Pulmonary artery endothelial cell (primary cell): ENCODE data around the gene IPO4. TPM values are rescaled to one million over a fixed set of nuclear protein-coding genes. Genes with fewer than 3 reads are reported as not detected.
A peak's percentile ranks its signal among the peaks of the same experiment; 100 is the strongest.

Experiments
- DNase-seq: peaks from one replicate; pipeline ENCODE4 v3.0.0-alpha.2; 2011; ENCODE audit warnings: low read depth, low spot score
- total RNA-seq: library from RNA; depleted of rRNA; stranded (reverse); fragments of >200 nt; gene quantifications from 2 replicates; pipeline ENCODE4 v1.2.3, GENCODE V29; 2014

IPO4 gene
- total RNA-seq, 1 donor from 2014 or later = 58.4 TPM

DNA sequence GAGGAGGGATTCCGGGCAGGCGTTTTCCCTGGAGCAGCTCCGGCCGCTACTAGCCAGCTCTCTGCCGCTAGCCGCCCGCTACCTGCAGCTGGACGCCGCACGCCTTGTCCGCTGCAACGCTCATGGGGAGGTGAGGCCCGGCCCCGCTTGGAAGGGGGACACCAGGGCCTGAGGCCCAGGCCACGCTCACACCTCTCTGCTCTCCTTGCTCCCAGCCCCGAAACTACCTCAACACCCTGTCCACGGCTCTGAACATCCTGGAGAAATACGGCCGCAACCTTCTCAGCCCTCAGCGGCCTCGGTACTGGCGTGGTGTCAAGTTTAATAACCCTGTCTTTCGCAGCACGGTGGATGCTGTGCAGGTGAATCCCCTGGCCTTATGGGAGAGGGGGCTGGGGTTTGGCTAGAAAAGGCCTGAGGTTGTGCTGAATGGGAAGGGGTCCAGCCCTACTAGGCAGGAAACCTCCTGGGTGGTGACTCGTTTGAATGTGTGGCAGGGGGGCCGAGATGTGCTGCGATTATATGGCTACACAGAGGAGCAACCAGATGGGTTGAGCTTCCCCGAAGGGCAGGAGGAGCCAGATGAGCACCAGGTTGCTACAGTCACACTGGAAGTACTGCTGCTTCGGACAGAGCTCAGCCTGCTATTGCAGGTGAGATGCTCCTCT lies 40.7 kb downstream of the IPO4 start:
- no peak for DNase-seq

GRCh38 chr14:24146978-24147760 lies 41.4 kb downstream of the IPO4 start, which contains the start of gene RNF31:
Gene RNF31 (plus strand): TSS chr14:24147498. CDS start chr14:24147699, 201 bp downstream.
- DNase-seq = peak; percentile 95

DNA sequence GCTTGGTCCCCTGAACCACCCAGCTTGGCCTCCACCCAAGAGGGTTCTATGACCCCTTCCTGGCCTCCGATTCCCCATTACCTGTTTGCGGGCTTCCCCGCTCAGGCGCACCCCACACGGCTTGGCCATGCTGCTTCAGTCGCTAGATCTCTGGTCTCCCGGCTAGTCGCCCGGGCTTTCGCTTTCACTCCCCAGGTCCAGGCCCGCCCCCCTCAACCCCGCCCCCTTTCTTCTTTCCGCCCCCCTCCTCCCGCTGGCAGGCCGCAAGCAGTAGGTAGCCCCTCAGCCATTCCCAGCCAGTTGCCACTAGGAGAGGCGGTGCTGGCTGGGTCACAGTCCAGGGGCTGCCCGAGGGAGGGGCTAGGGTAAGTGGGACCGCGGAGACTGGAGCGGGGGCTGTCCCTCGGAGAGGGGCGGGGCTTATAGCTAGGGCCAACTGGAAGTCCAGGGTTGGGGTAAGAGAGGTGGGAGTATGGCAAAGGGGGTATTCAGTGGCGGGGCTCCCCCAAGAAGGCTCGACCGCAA lies 42.1 kb downstream of the IPO4 start, which contains the start of gene PSME2:
TSS of gene PSME2 (minus strand) at position 158 of the 525 bp plus-strand sequence. CDS start at position 129, 29 bp downstream.
- DNase-seq = peak; percentile 94

GRCh38 chr14:24145690-24146452 lies 42.7 kb downstream of the IPO4 start:
- no peak for DNase-seq

GRCh38 chr14:24145219-24145618 lies 43.4 kb downstream of the IPO4 start:
- DNase-seq = no peak

DNA sequence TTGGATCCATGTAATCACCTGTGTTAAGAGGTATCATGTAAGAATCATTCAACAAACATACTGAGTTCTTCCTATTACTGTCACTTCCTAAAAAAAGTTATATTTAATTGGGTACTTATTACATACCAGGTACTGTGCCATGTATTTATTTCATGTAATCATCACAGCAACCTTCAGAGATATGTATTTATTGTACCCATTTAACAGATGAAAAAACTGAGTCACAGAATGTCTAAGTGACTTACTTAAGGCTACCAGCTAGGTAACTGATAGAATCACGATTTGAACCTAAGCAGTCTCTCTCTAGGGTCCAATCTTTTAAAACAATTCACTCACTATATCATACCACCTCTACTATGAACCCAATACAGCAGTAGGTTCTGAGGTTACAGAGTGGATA lies 44.2 kb downstream of the IPO4 start:
- DNase-seq = no peak

GRCh38 chr14:24143511-24143910 lies 45.1 kb downstream of the IPO4 start:
- no peak for DNase-seq

DNA sequence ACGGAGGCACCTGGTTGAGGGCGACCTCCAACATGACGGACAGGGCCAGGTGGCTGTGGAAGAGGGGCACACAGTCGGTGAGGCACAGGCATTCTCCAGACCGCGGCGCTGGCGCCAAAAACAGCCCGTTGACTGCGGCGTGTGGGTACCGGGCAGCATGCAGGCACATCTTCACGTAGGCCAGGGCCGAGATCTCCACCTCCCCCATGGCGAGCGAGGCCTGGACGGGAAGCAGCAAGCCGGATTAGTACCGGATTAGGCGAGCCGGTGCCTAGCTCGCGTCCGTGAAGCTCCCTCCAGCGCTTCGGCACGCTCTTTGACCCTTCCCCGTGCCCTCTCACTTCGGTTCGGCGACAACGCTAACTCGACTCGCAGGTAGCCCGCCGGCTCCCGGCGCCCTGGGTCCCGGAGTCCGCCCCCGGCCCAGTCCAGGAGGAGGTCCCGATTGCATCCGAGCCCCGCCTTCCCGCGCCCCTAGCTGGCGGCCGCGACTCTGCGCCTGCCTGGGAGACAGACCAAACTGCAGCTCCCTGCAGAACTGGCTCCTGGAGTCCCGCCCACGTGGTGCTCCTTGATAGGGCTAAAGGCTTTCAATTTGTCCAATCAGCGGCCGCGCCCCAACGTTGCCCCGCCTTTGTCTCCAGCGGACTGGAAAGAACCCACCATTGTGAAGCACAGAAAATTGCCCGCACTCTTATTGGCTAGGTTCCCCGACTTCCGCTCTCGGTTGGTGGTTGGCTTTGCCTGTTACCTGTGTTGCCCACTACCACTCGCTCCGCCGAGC lies 47.3 kb downstream of the IPO4 start, which contains the start of gene EMC9:
TSS of gene EMC9 (minus strand) at position 495 of the 784 bp plus-strand sequence. CDS start at position 208, 287 bp downstream.
- DNase-seq = peak; percentile 95

DNA sequence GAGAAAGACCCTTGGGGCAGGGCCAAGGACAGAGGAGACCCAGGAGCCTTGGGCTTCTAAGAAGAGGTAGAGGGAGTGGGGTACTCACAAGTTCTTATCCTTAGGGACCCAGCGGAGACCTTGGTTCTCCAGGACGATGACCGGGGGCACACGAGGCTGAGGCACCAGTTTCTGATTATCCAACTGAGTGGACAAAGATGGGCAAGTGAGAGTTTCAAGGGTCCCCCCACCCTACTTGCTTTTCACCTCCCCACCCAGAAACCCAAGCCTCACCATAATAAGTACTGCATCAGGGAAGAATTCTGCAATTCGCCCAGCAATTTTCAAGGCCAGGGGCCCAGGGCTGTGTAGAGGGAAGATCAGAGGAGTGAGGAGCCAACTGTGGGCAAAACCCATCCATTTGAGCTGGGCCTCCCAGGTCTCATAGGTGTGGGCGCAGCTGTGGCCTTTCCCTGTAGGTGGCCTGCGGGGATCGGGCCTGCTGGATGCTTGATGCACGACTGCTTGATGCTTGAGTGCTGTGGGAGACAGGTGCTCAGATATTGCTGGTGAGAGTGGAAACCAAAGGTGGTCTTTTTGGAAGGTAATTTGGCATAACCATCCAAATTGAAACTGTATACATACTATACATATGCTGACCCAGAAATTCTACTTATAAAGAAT lies 49.2 kb downstream of the IPO4 start:
- no peak for DNase-seq

- no peak for DNase-seq
Observed at GRCh38 chr14:24138396-24139271, 50.0 kb downstream of the IPO4 start.

DNA sequence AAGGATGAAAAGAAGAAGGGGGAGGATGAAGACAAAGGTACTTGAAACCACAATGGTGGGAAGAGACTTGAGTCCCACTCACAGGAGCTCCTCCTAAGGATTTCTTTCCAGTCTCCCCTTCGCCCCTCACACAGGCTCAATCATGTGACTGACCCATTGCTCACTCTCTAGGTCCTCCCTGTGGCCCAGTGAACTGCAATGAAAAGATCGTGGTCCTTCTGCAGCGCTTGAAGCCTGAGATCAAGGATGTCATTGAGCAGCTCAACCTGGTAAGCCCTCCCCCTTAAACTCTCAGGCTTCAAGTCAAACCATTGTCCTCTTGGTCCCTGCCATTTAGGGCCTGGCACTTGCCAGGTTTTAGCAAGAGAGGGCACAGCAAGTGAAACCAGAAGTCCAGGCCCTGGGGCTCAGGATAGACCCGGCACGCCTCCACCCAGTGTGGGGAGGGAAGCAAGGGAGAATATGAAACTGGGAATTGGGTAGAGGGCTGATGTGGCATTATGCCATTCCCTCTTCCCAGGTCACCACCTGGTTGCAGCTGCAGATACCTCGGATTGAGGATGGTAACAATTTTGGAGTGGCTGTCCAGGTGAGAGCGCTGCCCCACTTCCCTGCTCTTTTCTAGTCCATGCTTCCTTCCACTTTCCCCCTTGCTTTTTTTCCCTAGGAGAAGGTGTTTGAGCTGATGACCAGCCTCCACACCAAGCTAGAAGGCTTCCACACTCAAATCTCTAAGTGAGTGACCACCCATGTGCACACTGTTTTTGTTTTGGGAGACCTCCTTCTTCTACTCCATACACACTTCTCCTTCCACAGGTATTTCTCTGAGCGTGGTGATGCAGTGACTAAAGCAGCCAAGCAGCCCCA lies 50.9 kb downstream of the IPO4 start:
- no peak for DNase-seq

- no peak for DNase-seq
Observed at GRCh38 chr14:24136684-24137528, 51.7 kb downstream of the IPO4 start.

GRCh38 chr14:24135834-24136683 lies 52.6 kb downstream of the IPO4 start, which contains the start of gene PSME1:
Gene PSME1 (plus strand): TSS chr14:24136194. CDS start chr14:24136263, 69 bp downstream.
- DNase-seq = peak; percentile 47

DNA sequence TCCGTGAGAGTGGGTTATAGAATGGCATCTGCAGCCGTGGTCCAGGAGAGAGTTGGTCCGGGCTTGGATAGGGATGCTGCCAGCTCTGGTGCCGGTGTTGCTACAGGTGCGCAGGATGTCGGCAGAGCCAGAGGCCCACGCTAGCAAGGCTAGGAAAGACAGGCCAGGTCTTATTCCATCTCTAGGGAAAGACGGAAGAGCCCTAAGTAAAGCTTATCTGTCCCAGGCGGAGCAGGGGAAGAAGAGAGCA lies 53.1 kb downstream of the IPO4 start:
- no peak for DNase-seq

- DNase-seq = no peak
Observed at GRCh38 chr14:24133735-24134134, 54.9 kb downstream of the IPO4 start.

- DNase-seq = no peak
Observed at GRCh38 chr14:24132976-24133375, 55.6 kb downstream of the IPO4 start.
